HEK293 (cell line): Measurements from ENCODE around the gene TANGO2.

Source experiments
- CTCF ChIA-PET: fragments of 350-600 bp; formaldehyde crosslinking; extraction: SDS; loops from one replicate; lab custom pipeline; 2021; ENCODE audit warnings: antibody characterized with exemption; lab: Yijun Ruan, JAX
- POLR2A ChIA-PET: fragments of 300-600 bp; formaldehyde crosslinking; extraction: SDS; loops from one replicate; lab custom pipeline; 2020; ENCODE audit warnings: antibody characterized with exemption, inconsistent platforms; lab: Yijun Ruan, JAX
- H3K27ac ChIP-seq: fragments of 200-500 bp; sonication (Bioruptor generic); 2 replicates; pipeline ENCODE4 v1.5.1; 2014; ENCODE audit warnings: low read depth, low read length, control low read depth, inconsistent platforms; ENCODE audit errors: extremely low read depth
- H3K36me3 ChIP-seq, 2 experiments: fragments of 200-500 bp in 1 of 2; sonication (Bioruptor generic) in 1 of 2; 1 replicate in 1 of 2; 2 replicates in 1 of 2; pipeline ENCODE4 v1.5.1; 2014 to 2017; ENCODE audit warnings: inconsistent platforms in 2 of 2, low read length in 2 of 2; ENCODE audit not compliant: control insufficient read depth in 2 of 2, insufficient read depth in 1 of 2
- H3K4me1 ChIP-seq: fragments of 200-500 bp; sonication (Bioruptor generic); 2 replicates; pipeline ENCODE4 v1.5.1; 2014; ENCODE audit warnings: mild to moderate bottlenecking, low read length, inconsistent platforms; ENCODE audit not compliant: control insufficient read depth, insufficient read depth
- H3K4me3 ChIP-seq: 2 replicates; pipeline ENCODE4 v1.5.1; 2011; ENCODE audit warnings: low read depth, mild to moderate bottlenecking, control low read depth, low read length, moderate library complexity
- H3K9me3 ChIP-seq: fragments of 200-500 bp; sonication (Bioruptor generic); 2 replicates; pipeline ENCODE4 v1.5.1; 2014; ENCODE audit warnings: low read depth, low read length, inconsistent platforms; ENCODE audit not compliant: control insufficient read depth, insufficient read depth
- EGR2 ChIP-seq: fragments of 450-650 bp; formaldehyde crosslinking; IDR thresholded peaks from 2 replicates; pipeline ENCODE4 v1.5.1; 2016; ENCODE audit warnings: low read depth, missing biosample characterization, missing genetic modification characterization
- ELK4 ChIP-seq: IDR thresholded peaks from 2 replicates; pipeline ENCODE4 v1.6.1; 2011; ENCODE audit warnings: mild to moderate bottlenecking, low read depth, low read length, borderline replicate concordance
- GFI1B ChIP-seq: fragments of 450-650 bp; formaldehyde crosslinking; IDR thresholded peaks from 2 replicates; pipeline ENCODE4 v1.5.1; 2016; ENCODE audit warnings: missing biosample characterization, missing genetic modification characterization
- GLIS1 ChIP-seq: fragments of 450-650 bp; formaldehyde crosslinking; IDR thresholded peaks from 2 replicates; pipeline ENCODE4 v1.5.1; 2016; ENCODE audit warnings: missing biosample characterization, missing genetic modification characterization
- KLF17 ChIP-seq: fragments of 450-650 bp; formaldehyde crosslinking; IDR thresholded peaks from 2 replicates; pipeline ENCODE4 v1.5.1; 2016; ENCODE audit warnings: missing biosample characterization, missing genetic modification characterization
- MEIS1 ChIP-seq: sonication (generic); formaldehyde crosslinking; IDR thresholded peaks from 2 replicates; pipeline ENCODE4 v1.8.1; 2022; ENCODE audit warnings: missing genetic modification reagents, mild to moderate bottlenecking, borderline replicate concordance
- TRIM28 ChIP-seq: IDR thresholded peaks from 2 replicates; pipeline ENCODE4 v1.6.1; 2011; ENCODE audit warnings: low read length, control low read depth, borderline replicate concordance
- WT1 ChIP-seq: fragments of 450-650 bp; formaldehyde crosslinking; IDR thresholded peaks from 2 replicates; pipeline ENCODE4 v1.5.1; 2016; ENCODE audit warnings: missing biosample characterization, missing genetic modification characterization
- ZIC2 ChIP-seq: fragments of 450-650 bp; formaldehyde crosslinking; IDR thresholded peaks from 2 replicates; pipeline ENCODE4 v1.5.1; 2016; ENCODE audit warnings: missing biosample characterization, missing genetic modification characterization
- ZNF169 ChIP-seq: fragments of 450-650 bp; formaldehyde crosslinking; IDR thresholded peaks from 2 replicates; pipeline ENCODE4 v1.5.1; 2016; ENCODE audit warnings: missing biosample characterization, missing genetic modification characterization
- ZNF202 ChIP-seq: fragments of 450-650 bp; formaldehyde crosslinking; IDR thresholded peaks from 2 replicates; pipeline ENCODE4 v1.5.1; 2016; ENCODE audit warnings: missing biosample characterization, missing genetic modification characterization, borderline replicate concordance
- ZNF23 ChIP-seq: fragments of 450-650 bp; formaldehyde crosslinking; IDR thresholded peaks from 2 replicates; pipeline ENCODE4 v1.5.1; 2016; ENCODE audit warnings: missing biosample characterization, missing genetic modification characterization, borderline replicate concordance
- ZNF274 ChIP-seq, 2 experiments: fragments of 200-500 bp in 1 of 2; fragments of 450-650 bp in 1 of 2; sonication (Bioruptor generic) in 1 of 2; formaldehyde crosslinking in 1 of 2; IDR thresholded peaks; 2 replicates each; pipeline versions ENCODE4 v1.5.1 to v1.6.1; 2014 to 2016; ENCODE audit warnings: borderline replicate concordance in 1 of 2, inconsistent platforms in 1 of 2, low read length in 1 of 2, missing biosample characterization in 1 of 2, missing genetic modification characterization in 1 of 2
- ZNF391 ChIP-seq: fragments of 450-650 bp; formaldehyde crosslinking; IDR thresholded peaks from 2 replicates; pipeline ENCODE4 v1.5.1; 2016; ENCODE audit warnings: low read depth, missing biosample characterization, missing genetic modification characterization, borderline replicate concordance
- ZNF394 ChIP-seq: fragments of 450-650 bp; formaldehyde crosslinking; IDR thresholded peaks from 2 replicates; pipeline ENCODE4 v1.5.1; 2016; ENCODE audit warnings: missing biosample characterization, missing genetic modification characterization, mild to moderate bottlenecking, moderate library complexity, borderline replicate concordance
- ZNF621 ChIP-seq: fragments of 450-650 bp; formaldehyde crosslinking; IDR thresholded peaks from 2 replicates; pipeline ENCODE4 v1.5.1; 2017; ENCODE audit warnings: missing biosample characterization, missing genetic modification characterization
- ZNF623 ChIP-seq: fragments of 450-650 bp; formaldehyde crosslinking; IDR thresholded peaks from 2 replicates; pipeline ENCODE4 v1.5.1; 2016; ENCODE audit warnings: missing biosample characterization, missing genetic modification characterization
- ZSCAN30 ChIP-seq: fragments of 450-650 bp; IDR thresholded peaks from 2 replicates; pipeline ENCODE4 v1.5.1; 2018; ENCODE audit warnings: missing biosample characterization, mild to moderate bottlenecking, missing genetic modification characterization, moderate library complexity

TANGO2 gene

GRCh38 chr22:20009018-20009491, 11.9 kb upstream of the TANGO2 start:
- Histone ChIP-seq H3K4me3 (no peak overlapping the region), H3K36me3 (no peaks in the 10 kb centered on the region), H3K9me3 (no peaks in the 10 kb centered on the region), H3K27ac (no peak overlapping the region), H3K4me1 (no peaks in the 10 kb centered on the region)
- no peak for TF ChIP-seq ZNF169 (tag by site-specific recombination)
- no peak for TF ChIP-seq ELK4
- no peak for TF ChIP-seq ZNF274 (IDR thresholded peaks at IDR 0.05; ENCODE audit: low read length)
- TF ChIP-seq ZNF274 (tag by site-specific recombination; IDR thresholded peaks at IDR 0.05; ENCODE audit: borderline replicate concordance): no peak
- TF ChIP-seq ZSCAN30 (tag by site-specific recombination): no peak
- no peak for TF ChIP-seq ZNF202 (tag by site-specific recombination)
- TF ChIP-seq WT1 (tag by site-specific recombination): no peak
- TF ChIP-seq ZNF623 (tag by site-specific recombination): no peak
- no peak for TF ChIP-seq ZNF621 (tag by site-specific recombination)
- no peak for TF ChIP-seq ZNF394 (tag by site-specific recombination)
- no peak for TF ChIP-seq GFI1B (tag by site-specific recombination)
- TF ChIP-seq KLF17: no peak
- no peak for TF ChIP-seq ZNF23 (tag by site-specific recombination)
- no peak for TF ChIP-seq TRIM28
- no peak for TF ChIP-seq MEIS1 (CRISPR knock-in tag)
- POLR2A ChIA-PET: no interaction called here
- CTCF ChIA-PET: interaction anchor here (0.6 kb wide), 1 partner anchor 775 kb away, joined by 3 read pairs; no protein-coding TSS in a partner anchor

- POLR2A ChIA-PET: no interaction called here
- no peak overlapping the region for H3K27ac ChIP-seq
- no peak overlapping the region for H3K4me3 ChIP-seq
- no peaks in the 10 kb centered on the region for H3K4me1 ChIP-seq
- H3K9me3 ChIP-seq: no peaks in the 10 kb centered on the region
- H3K36me3 ChIP-seq: no peaks in the 10 kb centered on the region
- TF ChIP-seq ZNF391 (tag by site-specific recombination): no peak
- CTCF ChIA-PET: interaction anchor here (0.6 to 6.9 kb wide), 4 partner anchors 14 to 774 kb away, joined by 3 to 150 read pairs (median 3); no protein-coding TSS in a partner anchor
These were observed 11.2 kb upstream of the TANGO2 start for GRCh38 chr22:20009582-20010306.

GRCh38 chr22:20010307-20011122, 10.4 kb upstream of the TANGO2 start:
- no peaks in the 10 kb centered on the region for H3K36me3 ChIP-seq
- H3K9me3 ChIP-seq: no peaks in the 10 kb centered on the region
- POLR2A ChIA-PET: interaction anchor here (0.7 to 3.9 kb wide), 2 partner anchors 19 to 40 kb away, joined by 5 to 26 read pairs; no protein-coding TSS in a partner anchor
- CTCF ChIA-PET: interaction anchor here (0.7 to 6.9 kb wide), 3 partner anchors 9 to 72 kb away, joined by 3 to 150 read pairs (median 3); no protein-coding TSS in a partner anchor
- no peaks in the 10 kb centered on the region for H3K4me1 ChIP-seq
- peak; percentile 83 for TF ChIP-seq GLIS1 (tag by site-specific recombination)
- peak; percentile 46; the same call in 1 of the 2 replicates for TF ChIP-seq ZIC2 (tag by site-specific recombination)
- 0 out of 2 replicates have a peak, but pooled peaks have one; percentile 28 for TF ChIP-seq EGR2 (tag by site-specific recombination)
- TF ChIP-seq ZSCAN30 (tag by site-specific recombination): no peak
- H3K4me3 ChIP-seq: no peak overlapping the region
- no peak overlapping the region for H3K27ac ChIP-seq
